Skeletal muscle satellite cell (primary cell): ENCODE data around the gene ALDH1A1.

Experiments
- H3K27me3 ChIP-seq: 2 replicates; pipeline ENCODE4 v1.7.0; 2013; ENCODE audit warnings: low read length; ENCODE audit not compliant: control insufficient read depth, insufficient read depth
- H3K36me3 ChIP-seq: 2 replicates; pipeline ENCODE4 v1.7.0; 2013; ENCODE audit warnings: mild to moderate bottlenecking, control low read depth, low read length; ENCODE audit not compliant: insufficient read depth
- H3K4me1 ChIP-seq: 2 replicates; pipeline ENCODE4 v1.7.0; 2013; ENCODE audit warnings: low read length; ENCODE audit not compliant: control insufficient read depth, insufficient read depth
- H3K4me2 ChIP-seq: 2 replicates; pipeline ENCODE4 v1.7.0; 2013; ENCODE audit warnings: mild to moderate bottlenecking, low read length
- H3K4me3 ChIP-seq: 2 replicates; pipeline ENCODE4 v1.7.0; 2013; ENCODE audit warnings: low read length
- H3K9ac ChIP-seq: 2 replicates; pipeline ENCODE4 v1.7.0; 2013; ENCODE audit warnings: mild to moderate bottlenecking, low read depth, low read length, moderate library complexity
- H3K9me3 ChIP-seq: replicated peaks from 2 replicates; pipeline ENCODE4 v1.7.0; 2013; ENCODE audit warnings: mild to moderate bottlenecking, control low read depth, low read length

ALDH1A1 gene

DNA sequence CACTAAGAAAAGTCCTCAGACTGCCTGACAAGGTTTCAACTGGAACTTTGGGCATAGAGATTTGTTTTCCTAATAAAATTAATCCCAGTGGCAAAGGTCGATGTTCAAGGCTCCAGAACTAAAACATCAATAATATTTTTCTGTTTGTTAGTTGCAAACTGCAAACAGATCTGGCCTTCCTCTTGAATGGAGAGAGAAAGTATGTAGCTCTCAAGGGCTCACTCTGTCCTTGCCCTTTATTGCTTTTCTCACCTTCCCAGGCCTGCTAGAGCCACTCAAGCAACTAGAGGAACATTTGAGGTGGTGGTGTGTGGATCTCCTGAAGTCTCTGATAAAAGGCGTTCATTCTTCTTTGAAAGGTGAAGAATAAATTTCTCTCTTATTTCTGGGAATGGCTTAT lies 16.6 kb downstream of the ALDH1A1 start:
- no peak overlapping the region for H3K4me3 ChIP-seq
- peaks cover 3% of the 10 kb centered on the region for H3K4me1 ChIP-seq
- H3K36me3 ChIP-seq, result peaks cover 3% of the 10 kb centered on the region
- no peak overlapping the region for H3K4me2 ChIP-seq
- H3K27me3 ChIP-seq, result no peaks in the 10 kb centered on the region
- no peak overlapping the region for H3K9ac ChIP-seq
- no peaks in the 10 kb centered on the region for H3K9me3 ChIP-seq

DNA sequence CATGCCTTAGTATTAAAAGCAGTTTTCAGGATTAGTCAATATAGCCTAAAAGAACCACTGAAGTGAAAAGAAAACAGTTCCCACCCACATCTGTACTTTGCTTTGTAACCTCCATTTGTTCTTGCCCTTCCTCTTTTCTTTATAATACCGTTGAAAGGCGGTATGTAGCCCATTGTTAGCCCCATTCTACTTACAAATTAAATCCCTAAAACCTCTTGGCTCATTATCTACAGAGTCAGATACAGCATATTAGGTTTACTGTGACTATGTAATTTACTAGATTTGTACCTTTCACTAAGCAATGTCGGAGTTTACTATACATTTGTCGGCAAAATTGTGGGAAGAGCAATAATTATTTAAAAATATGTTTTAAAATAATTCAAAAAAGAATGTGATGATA lies 17.3 kb downstream of the ALDH1A1 start:
- no peak overlapping the region for H3K9ac ChIP-seq
- H3K4me3 ChIP-seq, result no peak overlapping the region

DNA sequence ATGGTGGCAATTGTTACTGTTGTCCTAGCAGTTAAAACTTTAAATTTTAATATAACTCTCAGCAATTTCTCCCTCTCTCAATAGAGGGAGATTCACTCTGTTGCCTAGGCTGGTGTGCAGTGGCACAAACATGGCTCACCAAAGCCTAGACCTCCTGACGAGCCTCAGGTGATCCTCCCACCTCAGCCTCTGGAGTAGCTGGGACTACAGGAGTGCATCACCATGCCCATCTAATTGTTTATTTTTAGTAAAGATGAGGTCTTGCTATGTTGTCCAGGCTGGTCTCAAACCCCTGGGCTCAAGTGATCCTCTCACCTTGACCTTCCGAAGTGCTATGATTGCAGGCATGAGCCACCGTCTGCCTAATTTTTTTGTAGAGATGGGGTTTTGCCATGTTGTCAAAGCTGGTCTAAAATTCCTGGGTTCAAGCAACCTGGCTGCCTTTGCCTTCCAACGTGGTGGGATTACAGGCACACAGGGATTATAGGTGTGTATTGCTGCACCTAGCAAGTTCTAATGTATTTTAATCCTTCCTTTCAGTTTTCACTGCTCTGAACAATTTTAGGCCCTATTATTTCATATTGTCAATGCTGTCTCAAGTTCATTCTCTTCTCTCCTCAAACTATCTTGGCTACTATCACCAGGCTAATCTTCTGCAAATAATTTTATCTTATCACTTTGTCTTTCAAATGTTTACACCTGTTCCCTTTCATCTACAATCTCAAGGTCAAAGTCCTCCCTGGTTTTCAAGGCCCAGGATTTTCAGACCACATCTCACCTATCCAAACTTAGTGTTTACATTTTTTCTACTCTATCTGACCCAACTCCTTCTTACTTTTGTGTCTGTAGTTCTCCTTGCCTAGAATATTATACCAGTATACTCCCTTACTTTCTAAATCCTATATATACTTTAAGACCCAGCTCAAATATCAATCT lies 18.9 kb downstream of the ALDH1A1 start:
- Histone ChIP-seq H3K9me3 (no peaks in the 10 kb centered on the region), H3K4me2 (no peak overlapping the region), H3K4me1 (peaks cover 3% of the 10 kb centered on the region), H3K36me3 (no peaks in the 10 kb centered on the region), H3K9ac (no peak overlapping the region), H3K4me3 (no peak overlapping the region), H3K27me3 (no peaks in the 10 kb centered on the region)

More for the DNA sequence above, 17.3 kb downstream of the ALDH1A1 start:
- no peak overlapping the region for H3K4me2 ChIP-seq
- H3K27me3 ChIP-seq, result no peaks in the 10 kb centered on the region
- peaks cover 3% of the 10 kb centered on the region for H3K36me3 ChIP-seq
- H3K9me3 ChIP-seq, result no peaks in the 10 kb centered on the region
- H3K4me1 ChIP-seq, result peaks cover 3% of the 10 kb centered on the region

DNA sequence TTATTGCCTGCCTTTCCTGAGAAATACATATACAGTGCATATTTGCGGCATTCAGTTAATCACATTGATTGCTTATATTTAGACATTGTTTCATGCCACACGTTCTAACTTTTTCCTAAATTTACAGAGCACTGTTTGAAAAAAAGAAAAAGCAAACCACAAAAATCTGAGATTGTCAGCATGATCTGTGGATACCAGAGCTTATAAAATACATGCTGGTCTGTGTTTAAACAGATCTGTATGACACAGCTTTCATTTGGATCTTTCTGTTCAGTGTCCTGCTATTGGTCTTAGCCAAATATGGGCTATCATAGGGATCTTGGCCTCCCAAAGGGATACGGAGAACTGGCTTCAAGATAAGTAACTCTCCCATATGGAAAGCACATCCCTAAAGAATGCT lies 20.2 kb downstream of the ALDH1A1 start:
- H3K4me3 ChIP-seq, result no peak overlapping the region
- H3K9me3 ChIP-seq, result no peaks in the 10 kb centered on the region
- no peaks in the 10 kb centered on the region for H3K36me3 ChIP-seq
- no peak overlapping the region for H3K9ac ChIP-seq
- H3K4me1 ChIP-seq, result peaks cover 3% of the 10 kb centered on the region
- no peaks in the 10 kb centered on the region for H3K27me3 ChIP-seq
- H3K4me2 ChIP-seq, result no peak overlapping the region

DNA sequence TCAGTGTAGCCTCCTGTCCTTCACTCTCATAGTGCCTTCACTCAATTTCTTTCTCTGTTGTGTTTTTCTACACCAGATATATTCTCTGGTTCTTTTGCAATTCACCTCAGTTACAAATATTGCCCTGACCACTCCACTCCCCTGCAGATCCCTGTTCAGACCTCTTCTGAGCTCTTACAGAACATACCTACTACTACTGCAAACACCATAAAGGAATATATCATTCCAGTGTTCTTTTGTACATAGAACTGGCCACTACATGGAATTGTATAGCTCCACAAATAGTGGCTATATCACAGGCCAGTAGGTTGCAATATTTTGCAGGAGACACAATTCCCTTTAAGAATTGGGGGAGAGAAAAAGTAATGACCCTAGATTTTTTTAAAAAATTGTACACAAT lies 21.0 kb downstream of the ALDH1A1 start:
- H3K27me3 ChIP-seq, result no peaks in the 10 kb centered on the region
- no peaks in the 10 kb centered on the region for H3K36me3 ChIP-seq
- no peaks in the 10 kb centered on the region for H3K9me3 ChIP-seq
- H3K4me1 ChIP-seq, result peaks cover 3% of the 10 kb centered on the region
- no peak overlapping the region for H3K4me3 ChIP-seq
- no peak overlapping the region for H3K9ac ChIP-seq
- no peak overlapping the region for H3K4me2 ChIP-seq

DNA sequence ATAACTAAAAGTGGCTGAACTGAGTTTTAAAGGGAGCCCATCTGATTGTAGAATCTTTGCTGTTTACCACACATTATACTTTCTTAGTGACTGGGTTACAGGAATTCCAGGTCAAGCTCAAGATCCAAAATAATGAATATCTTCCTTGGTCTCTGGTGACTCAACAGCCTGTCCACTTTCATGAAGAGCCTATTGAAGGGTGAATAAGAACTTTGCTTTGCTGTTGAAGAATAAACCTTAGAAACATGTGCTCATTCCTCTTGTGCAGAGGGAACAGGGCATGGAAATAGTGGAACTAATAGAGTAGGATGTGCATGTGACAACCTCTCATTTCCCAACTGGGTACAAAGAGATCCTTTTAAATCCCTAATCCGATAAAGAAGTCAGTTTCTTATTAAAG lies 21.4 kb downstream of the ALDH1A1 start:
- Histone ChIP-seq H3K27me3 (no peaks in the 10 kb centered on the region), H3K36me3 (no peaks in the 10 kb centered on the region), H3K4me3 (no peak overlapping the region), H3K9me3 (no peaks in the 10 kb centered on the region), H3K4me2 (no peak overlapping the region), H3K4me1 (peaks cover 3% of the 10 kb centered on the region), H3K9ac (no peak overlapping the region)

DNA sequence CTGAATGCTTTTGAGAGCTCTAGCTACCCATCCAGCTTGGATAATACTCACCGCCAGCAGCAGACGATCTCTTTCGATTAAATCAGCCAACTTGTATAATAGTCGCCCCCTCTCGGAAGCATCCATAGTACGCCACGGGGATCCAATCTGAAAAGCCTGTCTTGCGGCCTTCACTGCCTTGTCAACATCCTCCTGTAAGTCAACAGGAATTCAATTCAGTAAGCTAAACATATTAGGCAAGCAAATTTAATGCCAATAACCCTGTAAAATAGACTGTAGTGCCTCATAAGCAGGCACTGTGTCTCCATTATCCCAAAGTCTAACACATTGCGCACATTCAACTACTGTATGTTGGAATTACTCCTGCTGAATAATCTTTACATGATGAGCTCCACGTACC lies 22.0 kb downstream of the ALDH1A1 start:
- Histone ChIP-seq H3K4me1 (peaks cover 3% of the 10 kb centered on the region), H3K4me3 (no peak overlapping the region), H3K4me2 (no peak overlapping the region), H3K27me3 (no peaks in the 10 kb centered on the region), H3K9me3 (no peaks in the 10 kb centered on the region), H3K9ac (no peak overlapping the region), H3K36me3 (no peaks in the 10 kb centered on the region)

DNA sequence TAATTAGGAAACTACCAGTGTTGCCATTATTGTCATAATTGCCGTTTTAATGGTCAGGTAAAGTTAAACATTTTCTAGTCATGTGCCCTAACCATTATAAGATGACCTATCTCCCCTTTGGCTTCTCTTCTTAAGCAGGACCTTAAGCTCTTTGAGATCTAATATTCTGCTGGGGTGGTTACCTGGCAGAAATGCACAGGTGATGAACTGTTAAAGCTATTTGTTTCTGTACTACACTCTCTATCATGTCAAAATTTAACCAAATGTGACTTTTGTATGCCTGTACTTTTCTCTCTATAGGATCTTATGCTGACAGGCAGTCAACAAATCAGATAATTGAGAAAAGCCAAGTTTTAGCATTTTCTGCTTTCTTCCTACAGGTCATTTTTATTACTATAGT lies 23.3 kb downstream of the ALDH1A1 start:
- Histone ChIP-seq H3K4me3 (no peak overlapping the region), H3K9ac (no peak overlapping the region), H3K4me2 (no peak overlapping the region), H3K9me3 (no peaks in the 10 kb centered on the region), H3K27me3 (no peaks in the 10 kb centered on the region), H3K4me1 (peaks cover 3% of the 10 kb centered on the region), H3K36me3 (no peaks in the 10 kb centered on the region)

DNA sequence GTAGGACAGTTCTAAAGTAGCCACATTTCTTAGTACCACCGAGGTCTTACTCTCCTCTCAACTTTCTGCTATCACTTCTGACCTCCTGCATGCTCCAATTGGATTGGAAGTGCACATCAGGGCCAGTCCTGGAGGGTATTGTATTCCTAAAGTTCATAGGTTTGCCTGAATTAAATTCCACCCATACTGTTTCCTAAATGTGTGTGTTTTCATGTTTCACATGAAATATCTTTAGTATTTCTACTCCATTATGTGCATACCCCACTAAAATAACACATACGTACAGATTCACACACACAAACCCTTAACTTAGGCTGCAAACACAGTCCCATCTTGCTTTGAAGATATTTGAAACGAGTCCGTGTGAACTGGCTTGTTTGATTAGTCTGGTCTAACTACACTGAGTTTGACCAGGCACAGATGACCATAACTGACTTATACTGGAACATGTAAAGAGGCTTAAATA lies 24.8 kb downstream of the ALDH1A1 start:
- H3K4me3 ChIP-seq, result no peak overlapping the region
- H3K27me3 ChIP-seq, result no peaks in the 10 kb centered on the region
- no peak overlapping the region for H3K9ac ChIP-seq
- no peaks in the 10 kb centered on the region for H3K36me3 ChIP-seq
- no peak overlapping the region for H3K4me2 ChIP-seq
- H3K9me3 ChIP-seq, result no peaks in the 10 kb centered on the region
- H3K4me1 ChIP-seq, result peaks cover 3% of the 10 kb centered on the region

DNA sequence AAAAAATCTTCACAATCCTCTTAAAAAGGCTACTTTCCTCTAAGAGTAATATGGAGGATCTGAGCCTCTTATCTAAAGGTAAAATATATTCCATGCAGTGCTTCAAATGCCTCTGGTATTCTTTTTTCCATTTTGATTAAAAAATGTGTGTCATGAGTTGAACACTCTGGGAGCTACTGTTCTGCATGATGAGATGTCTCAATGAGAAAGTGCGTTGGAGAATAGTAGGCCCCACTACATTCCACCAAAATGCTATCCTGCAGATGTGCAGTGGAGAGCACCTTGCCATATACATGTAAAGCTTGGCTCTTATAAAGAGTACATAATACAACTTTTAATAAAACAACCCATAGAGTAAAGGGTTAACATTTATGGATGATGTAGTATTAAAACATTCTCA lies 26.3 kb downstream of the ALDH1A1 start:
- H3K27me3 ChIP-seq, result no peaks in the 10 kb centered on the region
- H3K9ac ChIP-seq, result no peak overlapping the region
- no peaks in the 10 kb centered on the region for H3K9me3 ChIP-seq
- H3K4me1 ChIP-seq, result peaks cover under 1% of the 10 kb centered on the region
- H3K4me3 ChIP-seq, result no peak overlapping the region
- H3K4me2 ChIP-seq, result no peak overlapping the region
- H3K36me3 ChIP-seq, result no peaks in the 10 kb centered on the region

DNA sequence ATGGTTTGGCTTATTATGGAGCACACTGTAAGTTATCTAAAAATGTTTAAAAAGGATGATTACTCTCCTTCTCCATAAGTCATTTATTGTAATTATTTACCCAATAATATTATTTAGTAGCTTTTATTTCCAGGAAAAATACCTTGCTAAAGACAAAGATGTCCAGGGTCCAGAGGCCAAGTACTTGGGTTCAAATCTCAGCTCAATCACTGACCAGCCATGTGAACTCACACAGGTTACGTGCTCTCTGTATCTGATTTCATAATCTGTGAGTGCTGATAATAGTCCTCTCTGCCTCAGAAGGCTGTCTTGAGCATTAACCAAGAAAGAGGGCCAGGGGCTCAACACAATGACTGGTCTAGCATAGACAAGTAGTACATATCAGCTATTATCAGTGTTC lies 27.0 kb downstream of the ALDH1A1 start:
- Histone ChIP-seq H3K4me2 (no peak overlapping the region), H3K36me3 (no peaks in the 10 kb centered on the region), H3K9ac (no peak overlapping the region), H3K27me3 (no peaks in the 10 kb centered on the region), H3K4me1 (no peaks in the 10 kb centered on the region), H3K9me3 (no peaks in the 10 kb centered on the region), H3K4me3 (no peak overlapping the region)
